Thyroid gland (tissue), 4 donors: ENCODE measurements around the gene LNPEP. TPM values are rescaled to one million over a fixed set of nuclear protein-coding genes. Genes with fewer than 3 reads are reported as not detected.
"Not testable (repeated sequence)": the region's sequence is repeated elsewhere in the genome, so short reads cannot be mapped to it uniquely, and the experiment has no call there.

ENCODE experiments used
- DNase-seq, 2 donors: peaks; one replicate each; pipeline ENCODE4 v3.0.0-alpha.2; 2019
- H3K27ac ChIP-seq, 3 donors: fragments of 200-600 bp; sonication (generic); 1 replicate in 2 of 3; 2 replicates in 1 of 3; pipeline ENCODE4 v1.5.1; 2016 to 2019; ENCODE audit warnings: mild to moderate bottlenecking in 1 of 3, moderate library complexity in 1 of 3
- H3K27me3 ChIP-seq: fragments of 200-600 bp; sonication (generic); one replicate; pipeline ENCODE4 v1.5.1; 2019
- H3K36me3 ChIP-seq, 2 donors: fragments of 200-600 bp; sonication (generic); one replicate each; pipeline ENCODE4 v1.5.1; 2016 to 2019
- H3K4me1 ChIP-seq, 2 donors: fragments of 200-600 bp; sonication (generic); one replicate each; pipeline ENCODE4 v1.5.1; 2017 to 2019
- H3K4me3 ChIP-seq, 3 donors: fragments of 200-600 bp; sonication (generic); replicated peaks in 1 of 3; 1 replicate in 2 of 3; 2 replicates in 1 of 3; pipeline ENCODE4 v1.5.1; 2016; ENCODE audit warnings: mild to moderate bottlenecking in 1 of 3
- H3K9me3 ChIP-seq: fragments of 200-600 bp; sonication (generic); one replicate; pipeline ENCODE4 v1.5.1; 2017
- CTCF ChIP-seq, 6 experiments: fragments of 200-600 bp in 3 of 6; fragments of 450-650 bp in 3 of 6; sonication (generic) in 3 of 6; IDR thresholded peaks; one replicate each; pipeline ENCODE4 v1.5.1; 2016 to 2019; ENCODE audit warnings: antibody characterized with exemption in 6 of 6, mild to moderate bottlenecking in 2 of 6, inconsistent platforms in 1 of 6, moderate library complexity in 1 of 6
- POLR2A ChIP-seq, 2 donors: fragments of 450-650 bp; IDR thresholded peaks; one replicate each; pipeline ENCODE4 v1.6.1; 2017; ENCODE audit warnings: antibody characterized with exemption in 2 of 2, mild to moderate bottlenecking in 2 of 2, moderate library complexity in 1 of 2
- WGBS, 2 donors: methylation state at CpG; one replicate each; pipeline ENCODE4 v1.1.5; 2017; 5-methylcytosine and 5-hydroxymethylcytosine counted together
- intact Hi-C: fragments of 100-400 bp; cut with DNase I; formaldehyde crosslinking; loops from one replicate; pipeline ENCODE4 v1.15.1; 2023
- total RNA-seq, 4 donors: library from RNA; depleted of rRNA; stranded (reverse); fragments of >200 nt; gene quantifications; one replicate each; pipeline ENCODE4 v1.2.3, GENCODE V29; 2016

Gene LNPEP
- total RNA-seq, 4 donors from 2014 or later = 35.0 to 59.9 (median 45.2) TPM

GRCh38 chr5:96928931-96929708, 6.8 kb upstream of the LNPEP start:
- no peaks in the 10 kb centered on the region for H3K36me3 ChIP-seq
- no peak for TF ChIP-seq CTCF (IDR thresholded peaks at IDR 0.05)
- TF ChIP-seq POLR2A (IDR thresholded peaks at IDR 0.05) = no peak
- no peak overlapping the region for H3K4me3 ChIP-seq
- H3K9me3 ChIP-seq = no peaks in the 10 kb centered on the region
- peaks cover 8 to 9% of the 10 kb centered on the region in 2 donors for H3K4me1 ChIP-seq
- intact Hi-C loops = no loop called here
- H3K27me3 ChIP-seq = no peaks in the 10 kb centered on the region
- no peak overlapping the region for H3K27ac ChIP-seq
- WGBS, 2 donors = 88 to 91% methylated on average over 7 of the region's 7 CpGs
- no peak for DNase-seq

- 79 to 83% methylated on average over 3 of the region's 3 CpGs for WGBS, 2 donors
- Histone ChIP-seq H3K4me3 (no peak overlapping the region), H3K27me3 (no peaks in the 10 kb centered on the region), H3K9me3 (no peaks in the 10 kb centered on the region), H3K4me1 (peaks cover 11% of the 10 kb centered on the region in 2 donors), H3K27ac (no peak overlapping the region), H3K36me3 (no peaks in the 10 kb centered on the region)
- DNase-seq = peak; percentile 38 to 40
- TF ChIP-seq CTCF (IDR thresholded peaks at IDR 0.05) = no peak
- TF ChIP-seq POLR2A (IDR thresholded peaks at IDR 0.05) = no peak
- intact Hi-C loops = no loop called here
These were observed 5.8 kb upstream of the LNPEP start for GRCh38 chr5:96930058-96930457.

- Histone ChIP-seq H3K36me3 (no peaks in the 10 kb centered on the region), H3K4me3 (no peak overlapping the region), H3K27ac (no peak overlapping the region), H3K4me1 (peaks cover 11% of the 10 kb centered on the region in 2 donors), H3K27me3 (no peaks in the 10 kb centered on the region), H3K9me3 (no peaks in the 10 kb centered on the region)
- DNase-seq = no peak
- WGBS, 2 donors = 74 to 96% methylated on average over 3 of the region's 3 CpGs
- intact Hi-C loops = no loop called here
- TF ChIP-seq CTCF (IDR thresholded peaks at IDR 0.05) (no peak), POLR2A (IDR thresholded peaks at IDR 0.05) (no peak)
These were observed 5.3 kb upstream of the LNPEP start for GRCh38 chr5:96930589-96930988.

- intact Hi-C loops, H3K27me3 ChIP-seq, H3K36me3 ChIP-seq, H3K9me3 ChIP-seq, DNase-seq, H3K4me3 ChIP-seq, H3K27ac ChIP-seq: not testable (repeated sequence)
- 100% methylated on average over 2 of the region's 2 CpGs for WGBS, 2 donors
- peaks cover 11% of the 10 kb centered on the region in 2 donors for H3K4me1 ChIP-seq
These were observed 4.8 kb upstream of the LNPEP start for GRCh38 chr5:96931037-96931436.

- no peak for DNase-seq
- WGBS, 2 donors = 85 to 88% methylated on average over 1 of the region's 1 CpG
- Histone ChIP-seq H3K36me3 (no peaks in the 10 kb centered on the region), H3K9me3 (no peaks in the 10 kb centered on the region), H3K4me1 (peaks cover 11% of the 10 kb centered on the region in 2 donors), H3K4me3 (no peak overlapping the region), H3K27ac (no peak overlapping the region), H3K27me3 (no peaks in the 10 kb centered on the region)
- TF ChIP-seq CTCF (IDR thresholded peaks at IDR 0.05) (no peak), POLR2A (IDR thresholded peaks at IDR 0.05) (no peak)
- intact Hi-C loops = no loop called here
These were observed 4.3 kb upstream of the LNPEP start for GRCh38 chr5:96931605-96932004.
